SK-N-SH (cell line): ENCODE results near the gene ITCH. TPM values are rescaled to one million over a fixed set of nuclear protein-coding genes. Genes with fewer than 3 reads are reported as not detected.
A peak's percentile ranks its signal among the peaks of the same experiment; 100 is the strongest.
"Not testable (repeated sequence)": the region's sequence is repeated elsewhere in the genome, so short reads cannot be mapped to it uniquely, and the experiment has no call there.

Source experiments
- CTCF ChIA-PET: fragments of 300-600, 350-600 bp; formaldehyde crosslinking; extraction: SDS; loops from one replicate; lab custom pipeline; 2021; lab: Yijun Ruan, JAX
- POLR2A ChIA-PET: fragments of 350-600 bp; sonication (Branson Sonifier 250); formaldehyde crosslinking; extraction: SDS; loops from one replicate; lab custom pipeline; 2020; ENCODE audit warnings: antibody characterized with exemption, inconsistent platforms; lab: Yijun Ruan, JAX
- DNase-seq: peaks from one replicate; pipeline ENCODE4 v3.0.0; 2012
- H2AFZ ChIP-seq: fragments of 200-600 bp; sonication (generic); 2 replicates; pipeline ENCODE4 v1.8.1; 2016; ENCODE audit warnings: antibody characterized with exemption, mild to moderate bottlenecking, low read depth
- H3F3A ChIP-seq: fragments of 200-600 bp; sonication (generic); replicated peaks from 2 replicates; pipeline ENCODE3; 2016; ENCODE audit warnings: antibody characterized with exemption, mild to moderate bottlenecking; ENCODE audit not compliant: insufficient read depth
- H3K27ac ChIP-seq, 2 experiments: fragments of 200-500 bp in 1 of 2; fragments of 200-600 bp in 1 of 2; sonication (Bioruptor generic) in 1 of 2; sonication (generic), shearing (Covaris generic) in 1 of 2; 2 replicates each; pipeline versions ENCODE4 v1.5.1 to v1.6.1; 2014 to 2016; ENCODE audit warnings: low read depth in 2 of 2, inconsistent platforms in 1 of 2, low read length in 1 of 2, mild to moderate bottlenecking in 1 of 2, mixed read lengths in 1 of 2
- H3K27me3 ChIP-seq: fragments of 200-600 bp; sonication (generic), shearing (Covaris generic); 2 replicates; pipeline ENCODE4 v1.6.1; 2016; ENCODE audit warnings: mixed run types; ENCODE audit not compliant: insufficient read depth
- H3K36me3 ChIP-seq, 2 experiments: fragments of 200-500 bp in 1 of 2; fragments of 200-600 bp in 1 of 2; sonication (Bioruptor generic) in 1 of 2; sonication (generic) in 1 of 2; replicated peaks in 1 of 2; 2 replicates each; pipeline versions ENCODE3 to v1.5.1; 2014 to 2016; ENCODE audit warnings: low read length in 1 of 2, mild to moderate bottlenecking in 1 of 2; ENCODE audit not compliant: insufficient read depth in 2 of 2, control insufficient read depth in 1 of 2
- H3K4me1 ChIP-seq, 2 experiments: fragments of 200-500 bp in 1 of 2; fragments of 200-600 bp in 1 of 2; sonication (Bioruptor generic) in 1 of 2; sonication (generic), shearing (Covaris generic) in 1 of 2; 2 replicates each; pipeline versions ENCODE4 v1.5.1 to v1.6.1; 2014 to 2016; ENCODE audit warnings: low read depth in 1 of 2, low read length in 1 of 2, mixed run types in 1 of 2; ENCODE audit not compliant: insufficient read depth in 2 of 2, control insufficient read depth in 1 of 2
- H3K4me2 ChIP-seq: fragments of 200-600 bp; sonication (generic), shearing (Covaris generic); 2 replicates; pipeline ENCODE4 v1.6.1; 2017; ENCODE audit warnings: mixed run types
- H3K4me3 ChIP-seq, 2 experiments: fragments of 200-500 bp in 1 of 2; fragments of 200-600 bp in 1 of 2; sonication (Bioruptor generic) in 1 of 2; sonication (generic), shearing (Covaris generic) in 1 of 2; 2 replicates each; pipeline versions ENCODE4 v1.5.1 to v1.8.1; 2014 to 2016; ENCODE audit warnings: low read depth in 2 of 2, inconsistent platforms in 1 of 2, low read length in 1 of 2, mild to moderate bottlenecking in 1 of 2, mixed read lengths in 1 of 2, moderate library complexity in 1 of 2
- H3K79me2 ChIP-seq: fragments of 200-600 bp; sonication (generic); 2 replicates; pipeline ENCODE4 v1.8.1; 2017; ENCODE audit warnings: mild to moderate bottlenecking; ENCODE audit not compliant: insufficient read depth
- H3K9ac ChIP-seq: fragments of 200-600 bp; sonication (generic); 2 replicates; pipeline ENCODE4 v1.6.1; 2017; ENCODE audit warnings: mixed run types
- H3K9me2 ChIP-seq: fragments of 200-600 bp; sonication (generic); 2 replicates; pipeline ENCODE4 v1.6.1; 2017; ENCODE audit warnings: mixed run types
- H3K9me3 ChIP-seq: fragments of 200-600 bp; sonication (generic); 2 replicates; pipeline ENCODE4 v1.6.1; 2017; ENCODE audit warnings: mixed run types, mild to moderate bottlenecking, moderate library complexity
- H4K20me1 ChIP-seq: fragments of 200-600 bp; sonication (generic); 2 replicates; pipeline ENCODE4 v1.6.1; 2017; ENCODE audit warnings: mild to moderate bottlenecking, mixed run types; ENCODE audit not compliant: insufficient read depth
- CHD2 ChIP-seq: fragments of 150-350 bp; IDR thresholded peaks from 2 replicates; pipeline ENCODE4 v1.6.1; 2018; ENCODE audit warnings: low read length; ENCODE audit not compliant: partially characterized antibody
- CTCF ChIP-seq: fragments of 200-600 bp; sonication (generic); IDR thresholded peaks from 2 replicates; pipeline ENCODE4 v1.6.1; 2017; ENCODE audit warnings: antibody characterized with exemption, mild to moderate bottlenecking, moderate library complexity
- FOSL2 ChIP-seq: IDR thresholded peaks from 2 replicates; pipeline ENCODE4 v1.4.0; 2012; ENCODE audit warnings: low read depth, mild to moderate bottlenecking, moderate library complexity, borderline replicate concordance
- FOXJ3 ChIP-seq: sonication (generic); formaldehyde crosslinking; IDR thresholded peaks from 2 replicates; pipeline ENCODE4 v1.5.1; 2020; ENCODE audit warnings: mild to moderate bottlenecking, missing genetic modification reagents
- FOXM1 ChIP-seq: IDR thresholded peaks from 2 replicates; pipeline ENCODE4 v1.4.0; 2012; ENCODE audit warnings: low read depth, mild to moderate bottlenecking
- MEF2A ChIP-seq: IDR thresholded peaks from 2 replicates; pipeline ENCODE4 v1.4.0; 2012; ENCODE audit warnings: low read depth, borderline replicate concordance
- RFX5 ChIP-seq: IDR thresholded peaks from 2 replicates; pipeline ENCODE4 v1.6.1; 2012; ENCODE audit warnings: mild to moderate bottlenecking, improper control_type of control experiment, low read length
- TAF1 ChIP-seq: IDR thresholded peaks from 2 replicates; pipeline ENCODE4 v1.6.1; 2012; ENCODE audit warnings: low read depth, mild to moderate bottlenecking, low read length, moderate library complexity, borderline replicate concordance
- YY1 ChIP-seq: IDR thresholded peaks from 2 replicates; pipeline ENCODE4 v1.4.0; 2012; ENCODE audit warnings: low read depth, mild to moderate bottlenecking
- ZBTB33 ChIP-seq: IDR thresholded peaks from 2 replicates; pipeline ENCODE4 v1.4.0; 2012; ENCODE audit warnings: low read depth, borderline replicate concordance
- WGBS: methylation state at CpG from one replicate; pipeline ENCODE4 v1.1.6; 2017; ENCODE audit warnings: low lambda C conversion rate; 5-methylcytosine and 5-hydroxymethylcytosine counted together
- polyA plus RNA-seq, 3 experiments: library from polyadenylated mRNA; depleted of rRNA; stranded (reverse); fragments of >200 nt; gene quantifications; 2 replicates each; pipeline ENCODE4 v1.2.3, GENCODE V29; 2012
- TF ChIP-seq, protein P1 (sequence below): fragments of 150-350 bp; IDR thresholded peaks from 2 replicates; pipeline ENCODE4 v1.6.1; 2016; ENCODE audit warnings: mild to moderate bottlenecking, low read depth, low read length

Gene ITCH
- polyA plus RNA-seq, 1 of the 3 experiments (the other 2 are of a cell fraction) = 3.8 TPM

- peak; percentile 64 for TF ChIP-seq TAF1
- peak; percentile 21 for TF ChIP-seq CHD2
- TF ChIP-seq RFX5 = no peak
- TF ChIP-seq MEF2A = no peak; the same call in 1 of the 2 replicates
- TF ChIP-seq FOSL2 = no peak
- TF ChIP-seq, protein P1, sequence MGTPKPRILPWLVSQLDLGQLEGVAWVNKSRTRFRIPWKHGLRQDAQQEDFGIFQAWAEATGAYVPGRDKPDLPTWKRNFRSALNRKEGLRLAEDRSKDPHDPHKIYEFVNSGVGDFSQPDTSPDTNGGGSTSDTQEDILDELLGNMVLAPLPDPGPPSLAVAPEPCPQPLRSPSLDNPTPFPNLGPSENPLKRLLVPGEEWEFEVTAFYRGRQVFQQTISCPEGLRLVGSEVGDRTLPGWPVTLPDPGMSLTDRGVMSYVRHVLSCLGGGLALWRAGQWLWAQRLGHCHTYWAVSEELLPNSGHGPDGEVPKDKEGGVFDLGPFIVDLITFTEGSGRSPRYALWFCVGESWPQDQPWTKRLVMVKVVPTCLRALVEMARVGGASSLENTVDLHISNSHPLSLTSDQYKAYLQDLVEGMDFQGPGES = peak; percentile 47
- TF ChIP-seq YY1 = no peak; the same call in 1 of the 2 replicates
These were observed 153.4 kb downstream of the ITCH start, which contains the start of gene DYNLRB1 (continued) for GRCh38 chr20:34516247-34517113.

DNA sequence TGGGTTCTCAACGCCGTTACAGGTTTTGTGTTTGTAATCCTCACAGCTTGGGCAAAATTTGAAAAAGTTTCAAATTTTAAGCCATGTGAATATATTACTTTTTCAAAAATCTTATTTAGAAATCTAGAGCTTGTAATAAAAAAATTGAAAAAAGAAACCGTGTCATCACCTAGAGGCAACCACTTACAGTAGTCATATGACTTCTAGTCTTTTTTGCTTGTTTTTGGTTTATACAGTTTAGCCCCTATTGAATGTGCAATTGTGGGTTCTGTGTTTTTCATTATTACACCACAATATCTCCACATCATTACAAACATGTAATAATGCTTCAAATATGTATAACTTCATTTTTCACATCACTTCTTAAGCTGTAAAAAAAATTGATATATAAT, 154.0 kb downstream of the ITCH start:
- ChIA-PET POLR2A (interaction anchor here (0.6 to 1.6 kb wide), 3 partner anchors 17 to 154 kb away, joined by 3 to 14 read pairs (median 6); partner anchors contain the start of gene ITCH), CTCF (interaction anchor here (0.9 to 6.3 kb wide), 8 partner anchors 22 to 331 kb away, joined by 3 to 69 read pairs (median 4); partner anchors contain the start of gene TP53INP2)
- H3K4me1 ChIP-seq = peaks cover 0 to 9% of the 10 kb centered on the region in 2 experiments; a peak in 2 of 4 replicates
- no peaks in the 10 kb centered on the region for H3K9me3 ChIP-seq
- no peak for DNase-seq
- H3K9me2 ChIP-seq = no peaks in the 10 kb centered on the region
- H3K36me3 ChIP-seq = peaks cover 17 to 29% of the 10 kb centered on the region in 2 experiments
- TF ChIP-seq, protein P1 = no peak
- TF ChIP-seq FOXJ3 (no peak), FOXM1 (no peak), ZBTB33 (no peak), CTCF (no peak)
- peaks cover 18% of the 10 kb centered on the region for H3F3A ChIP-seq
- peak overlapping the region; percentile 92; a peak in 3 of 4 replicates for H3K27ac ChIP-seq
- H3K4me3 ChIP-seq = peak overlapping the region; percentile 73 to 92
- 3% methylated on average over 3 of the region's 3 CpGs for WGBS
- peaks cover 56% of the 10 kb centered on the region for H3K79me2 ChIP-seq
- H4K20me1 ChIP-seq = peaks cover 34% of the 10 kb centered on the region
- peak overlapping the region; percentile 80; the same call in 1 of the 2 replicates for H2AFZ ChIP-seq
- H3K9ac ChIP-seq = peak overlapping the region; percentile 92
- H3K27me3 ChIP-seq = no peaks in the 10 kb centered on the region
- peak overlapping the region; percentile 93 for H3K4me2 ChIP-seq

DNA sequence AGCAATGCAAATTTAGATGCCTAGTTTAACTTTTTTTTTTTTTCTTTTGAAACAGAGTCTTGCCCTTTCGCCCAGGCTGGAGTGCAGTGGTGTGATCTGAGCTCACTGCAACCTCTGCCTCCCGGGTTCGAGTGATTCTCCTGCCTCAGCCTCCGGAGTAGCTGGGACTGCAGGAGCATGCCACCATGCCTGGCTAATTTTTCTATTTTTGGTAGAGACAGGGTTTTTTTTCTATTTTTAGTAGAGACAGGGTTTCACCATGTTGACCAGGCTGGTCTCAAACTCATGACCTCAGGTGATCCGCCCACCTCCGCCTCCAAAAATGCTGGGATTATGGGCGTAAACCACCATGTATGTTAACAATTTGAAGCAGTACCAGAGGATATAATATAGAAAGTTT, 155.8 kb downstream of the ITCH start:
- H3K4me1 ChIP-seq, H3K27me3 ChIP-seq, H3K9me3 ChIP-seq, DNase-seq, H2AFZ ChIP-seq, H3K9me2 ChIP-seq, H3K4me3 ChIP-seq, H3K4me2 ChIP-seq, H3K27ac ChIP-seq, H3K9ac ChIP-seq, POLR2A ChIA-PET: not testable (repeated sequence)
- peaks cover 7 to 24% of the 10 kb centered on the region in 2 experiments for H3K36me3 ChIP-seq
- H3K79me2 ChIP-seq = peaks cover 74% of the 10 kb centered on the region
- peaks cover 51% of the 10 kb centered on the region for H4K20me1 ChIP-seq
- peaks cover 26% of the 10 kb centered on the region for H3F3A ChIP-seq
- CTCF ChIA-PET = interaction anchor here (0.7 to 6.3 kb wide), 4 partner anchors 18 to 328 kb away, joined by 3 to 69 read pairs (median 8); no protein-coding TSS in a partner anchor
- WGBS = 92% methylated on average over 7 of the region's 7 CpGs

GRCh38 chr20:34519841-34520240, 156.8 kb downstream of the ITCH start:
- H3K4me3 ChIP-seq, H3K27me3 ChIP-seq, H3K27ac ChIP-seq, DNase-seq, H3K4me2 ChIP-seq, H3K9me3 ChIP-seq, POLR2A ChIA-PET, H3K9ac ChIP-seq, H2AFZ ChIP-seq, H3K4me1 ChIP-seq, H3K9me2 ChIP-seq: not testable (repeated sequence)
- Histone ChIP-seq H3K79me2 (peaks cover 83% of the 10 kb centered on the region), H3K36me3 (peaks cover 7 to 24% of the 10 kb centered on the region in 2 experiments), H3F3A (peaks cover 29% of the 10 kb centered on the region), H4K20me1 (peaks cover 61% of the 10 kb centered on the region)
- CTCF ChIA-PET = interaction anchor here (2.1 to 6.3 kb wide), 2 partner anchors 17 to 207 kb away, joined by 5 to 69 read pairs; no protein-coding TSS in a partner anchor
- 93% methylated on average over 10 of the region's 10 CpGs for WGBS
